Keratinocyte (primary cell): ENCODE measurements around the gene SYP. TPM values are rescaled to one million over a fixed set of nuclear protein-coding genes. Genes with fewer than 3 reads are reported as not detected.

Experiments used
- DNase-seq: peaks from one replicate; pipeline ENCODE4 v3.0.0-alpha.2; 2011; ENCODE audit warnings: low read depth, missing footprints, low spot score
- FAIRE-seq: peaks from 2 replicates; lab custom pipeline; 2011; peaks lifted over from hg19 to GRCh38; lab: Jason Lieb, UNC
- H2AFZ ChIP-seq: 2 replicates; pipeline ENCODE4 v1.6.0; 2012; ENCODE audit warnings: low read length, control low read depth, inconsistent platforms; ENCODE audit not compliant: control insufficient read depth
- H3K27ac ChIP-seq: 2 replicates; pipeline ENCODE4 v1.5.1; 2011; ENCODE audit warnings: low read length; ENCODE audit not compliant: control insufficient read depth, insufficient read depth
- H3K27me3 ChIP-seq: 3 replicates; pipeline ENCODE4 v1.6.0; 2011; ENCODE audit warnings: low read length; ENCODE audit not compliant: control insufficient read depth, insufficient read depth; ENCODE audit errors: extremely low read depth
- H3K36me3 ChIP-seq, 2 experiments: 2 replicates in 1 of 2; 3 replicates in 1 of 2; pipeline ENCODE4 v1.5.1; 2011; ENCODE audit warnings: low read length in 2 of 2, mild to moderate bottlenecking in 1 of 2; ENCODE audit not compliant: control insufficient read depth in 2 of 2, insufficient read depth in 2 of 2; ENCODE audit errors: extremely low read depth in 1 of 2
- H3K4me1 ChIP-seq: 3 replicates; pipeline ENCODE4 v1.5.1; 2011; ENCODE audit warnings: low read length; ENCODE audit not compliant: control insufficient read depth, insufficient read depth; ENCODE audit errors: extremely low read depth
- H3K4me2 ChIP-seq: 3 replicates; pipeline ENCODE4 v1.6.0; 2011; ENCODE audit warnings: low read depth, low read length; ENCODE audit not compliant: control insufficient read depth, insufficient read depth; ENCODE audit errors: extremely low read depth
- H3K4me3 ChIP-seq, 3 experiments: fragments of 200-600 bp in 1 of 3; sonication (generic) in 1 of 3; 2 replicates in 2 of 3; 3 replicates in 1 of 3; pipeline ENCODE4 v1.5.1; 2011 to 2016; ENCODE audit warnings: low read length in 3 of 3, mild to moderate bottlenecking in 3 of 3, control low read depth in 2 of 3, inconsistent platforms in 1 of 3, low read depth in 1 of 3, mixed read lengths in 1 of 3, mixed run types in 1 of 3, moderate library complexity in 1 of 3; ENCODE audit not compliant: control insufficient read depth in 2 of 3, insufficient read depth in 2 of 3; ENCODE audit errors: extremely low read depth in 1 of 3
- H3K79me2 ChIP-seq: 2 replicates; pipeline ENCODE4 v1.6.0; 2012; ENCODE audit warnings: low read length; ENCODE audit not compliant: control insufficient read depth, insufficient read depth
- H3K9ac ChIP-seq: 3 replicates; pipeline ENCODE4 v1.6.0; 2011; ENCODE audit warnings: low read length; ENCODE audit not compliant: control insufficient read depth, insufficient read depth; ENCODE audit errors: extremely low read depth
- H3K9me1 ChIP-seq: 3 replicates; pipeline ENCODE4 v1.6.0; 2011; ENCODE audit warnings: low read length; ENCODE audit not compliant: control insufficient read depth, insufficient read depth; ENCODE audit errors: extremely low read depth
- H3K9me3 ChIP-seq: 2 replicates; pipeline ENCODE4 v1.5.1; 2012; ENCODE audit warnings: low read depth, low read length; ENCODE audit not compliant: control insufficient read depth
- H4K20me1 ChIP-seq: 3 replicates; pipeline ENCODE4 v1.6.0; 2011; ENCODE audit warnings: low read length; ENCODE audit not compliant: control insufficient read depth, insufficient read depth; ENCODE audit errors: extremely low read depth
- EZH2 ChIP-seq: IDR thresholded peaks from one replicate; pipeline ENCODE4 v1.6.1; 2012; ENCODE audit warnings: inconsistent platforms, mild to moderate bottlenecking, low read length, moderate library complexity
- dilution Hi-C: fragments of 300-500 bp; cut with MboI; formaldehyde crosslinking; loops from one replicate; pipeline ENCODE4 v1.7.0; 2020; ENCODE audit warnings: low sequenced_read_pairs; ENCODE audit not compliant: extremely low pct_ligation_motif_present
- polyA plus RNA-seq, 5 experiments: library from polyadenylated mRNA; depleted of rRNA in 3 of 5; stranded (reverse) in 3 of 5; stranded (forward) in 1 of 5; unstranded in 1 of 5; fragments of >200 nt; gene quantifications; 1 replicate in 1 of 5; 2 replicates in 3 of 5; 3 replicates in 1 of 5; pipeline versions ENCODE4 v1.2.1 to v1.2.3, GENCODE V29; 2011 to 2012; ENCODE audit warnings: missing spikeins in 2 of 5, low read depth in 1 of 5, low replicate concordance in 1 of 5
- TF ChIP-seq, protein P1 (sequence below), 3 experiments: IDR thresholded peaks in 1 of 3; conservative IDR thresholded peaks in 1 of 3; optimal IDR thresholded peaks in 1 of 3; 2 replicates in 2 of 3; 3 replicates in 1 of 3; pipeline versions ENCODE3 to v1.5.1; 2011; ENCODE audit warnings: low read length in 3 of 3, mild to moderate bottlenecking in 3 of 3, moderate library complexity in 2 of 3, control low read depth in 1 of 3, inconsistent platforms in 1 of 3; ENCODE audit not compliant: insufficient read depth in 2 of 3; ENCODE audit errors: extremely low read depth in 1 of 3

Gene SYP
- polyA plus RNA-seq, 1 donor (not counting 4 experiments of a cell fraction or from before 2014, with no cell fraction given), result 0.07 TPM

DNA sequence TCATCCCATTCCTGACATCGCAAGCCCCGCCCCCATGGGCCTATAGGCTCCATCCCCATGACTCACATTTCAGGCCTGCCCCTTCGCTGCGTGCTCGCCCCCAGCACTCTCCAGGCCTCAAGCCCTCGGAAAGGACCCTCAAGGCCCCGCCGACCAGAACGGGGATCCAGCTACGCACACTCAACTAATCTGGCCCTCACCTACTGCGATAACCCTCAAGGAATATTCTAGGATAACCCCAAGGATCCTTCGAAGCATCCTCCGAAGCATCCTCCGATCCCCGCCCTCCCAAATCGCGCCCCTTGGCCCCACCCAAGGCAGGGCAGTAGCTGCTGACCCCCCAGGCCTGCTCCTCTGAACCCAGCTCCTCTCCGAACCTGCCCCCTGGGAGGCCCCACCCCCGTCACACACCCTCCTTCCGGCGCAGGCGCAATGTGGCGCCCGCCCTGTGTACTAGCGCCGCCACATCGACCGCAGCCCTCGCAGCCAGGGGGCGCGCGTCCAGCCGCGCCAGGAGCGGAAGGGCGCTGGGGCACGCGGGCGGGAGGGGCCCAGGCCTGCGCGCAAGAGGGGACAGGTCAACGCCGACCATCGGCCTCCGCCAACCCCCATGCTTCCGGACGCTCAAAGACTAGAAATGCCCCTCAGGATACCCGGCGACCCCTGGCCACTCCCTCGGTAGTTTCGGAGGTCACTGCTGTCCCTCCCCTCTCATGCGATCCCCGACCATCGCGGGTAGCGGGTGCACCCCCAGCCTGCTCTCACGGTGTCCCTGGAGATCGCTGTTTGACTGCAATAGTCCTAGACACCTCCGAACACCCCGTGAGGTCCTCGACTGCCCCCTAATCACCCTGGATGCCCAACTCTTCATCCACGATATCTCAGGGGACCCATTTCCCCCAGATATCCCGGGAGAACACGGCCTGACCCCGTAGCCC, 43.8 kb downstream of the SYP start:
- FAIRE-seq (no peak), DNase-seq (no peak)
- Histone ChIP-seq H2AFZ (peak overlapping the region; percentile 63), H4K20me1 (no peaks in the 10 kb centered on the region), H3K4me1 (peaks cover 4% of the 10 kb centered on the region), H3K27me3 (no peaks in the 10 kb centered on the region), H3K9me3 (no peaks in the 10 kb centered on the region), H3K4me2 (peak overlapping the region; percentile 72), H3K36me3 (no peaks in the 10 kb centered on the region), H3K4me3 (peak overlapping the region; percentile 37 to 63 (median 42)), H3K79me2 (no peaks in the 10 kb centered on the region), H3K9me1 (no peaks in the 10 kb centered on the region), H3K27ac (peak overlapping the region; percentile 86), H3K9ac (peak overlapping the region; percentile 80)
- TF ChIP-seq EZH2, result no peak
- TF ChIP-seq, protein P1, sequence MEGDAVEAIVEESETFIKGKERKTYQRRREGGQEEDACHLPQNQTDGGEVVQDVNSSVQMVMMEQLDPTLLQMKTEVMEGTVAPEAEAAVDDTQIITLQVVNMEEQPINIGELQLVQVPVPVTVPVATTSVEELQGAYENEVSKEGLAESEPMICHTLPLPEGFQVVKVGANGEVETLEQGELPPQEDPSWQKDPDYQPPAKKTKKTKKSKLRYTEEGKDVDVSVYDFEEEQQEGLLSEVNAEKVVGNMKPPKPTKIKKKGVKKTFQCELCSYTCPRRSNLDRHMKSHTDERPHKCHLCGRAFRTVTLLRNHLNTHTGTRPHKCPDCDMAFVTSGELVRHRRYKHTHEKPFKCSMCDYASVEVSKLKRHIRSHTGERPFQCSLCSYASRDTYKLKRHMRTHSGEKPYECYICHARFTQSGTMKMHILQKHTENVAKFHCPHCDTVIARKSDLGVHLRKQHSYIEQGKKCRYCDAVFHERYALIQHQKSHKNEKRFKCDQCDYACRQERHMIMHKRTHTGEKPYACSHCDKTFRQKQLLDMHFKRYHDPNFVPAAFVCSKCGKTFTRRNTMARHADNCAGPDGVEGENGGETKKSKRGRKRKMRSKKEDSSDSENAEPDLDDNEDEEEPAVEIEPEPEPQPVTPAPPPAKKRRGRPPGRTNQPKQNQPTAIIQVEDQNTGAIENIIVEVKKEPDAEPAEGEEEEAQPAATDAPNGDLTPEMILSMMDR (optimal IDR thresholded peaks at IDR 0.05 in 1 of 3, IDR thresholded peaks at IDR 0.05 in 1 of 3, conservative IDR thresholded peaks at IDR 0.05 in 1 of 3; ENCODE audit: extremely low read depth in 1 of 3, insufficient read depth in 2 of 3, low read length in 3 of 3), result peak in 2 of 3 experiments; percentile 57 to 79
- dilution Hi-C loops, result no loop called here

DNA sequence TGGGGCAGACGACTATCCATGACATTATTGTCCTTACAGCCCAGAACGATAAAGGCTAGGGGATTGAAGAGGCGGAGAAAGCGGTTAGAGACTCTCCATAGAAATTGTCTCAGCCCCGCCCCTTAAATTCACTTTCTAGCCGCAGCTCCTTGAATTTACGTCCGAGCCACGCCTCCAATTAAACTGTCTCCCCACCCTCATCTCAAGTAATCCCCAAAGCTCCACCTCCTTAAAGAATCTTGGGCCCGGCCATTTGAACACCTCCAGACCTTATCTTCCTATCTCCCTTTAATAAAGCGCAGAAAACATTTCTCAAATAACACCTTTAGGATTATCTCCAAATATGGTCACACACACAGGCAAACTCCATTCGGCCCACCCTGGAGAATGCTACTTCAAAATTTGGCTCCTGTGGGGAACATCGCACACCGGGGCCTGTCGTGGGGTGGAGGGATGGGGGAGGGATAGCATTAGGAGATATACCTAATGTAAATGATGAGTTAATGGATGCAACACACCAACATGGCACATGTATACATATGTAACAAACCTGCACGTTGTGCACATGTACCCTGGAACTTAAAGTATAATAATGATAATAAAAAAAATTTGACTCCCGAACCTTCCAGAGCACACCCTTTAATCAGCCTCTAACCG, 44.6 kb downstream of the SYP start:
- FAIRE-seq, result no peak
- no peaks in the 10 kb centered on the region for H3K79me2 ChIP-seq
- peak overlapping the region; percentile 37 to 56 (median 52) for H3K4me3 ChIP-seq
- H3K36me3 ChIP-seq, result no peaks in the 10 kb centered on the region
- dilution Hi-C loops, result no loop called here
- no peaks in the 10 kb centered on the region for H3K9me1 ChIP-seq
- no peak for TF ChIP-seq EZH2
- TF ChIP-seq, protein P1 (optimal IDR thresholded peaks at IDR 0.05 in 1 of 3, IDR thresholded peaks at IDR 0.05 in 1 of 3, conservative IDR thresholded peaks at IDR 0.05 in 1 of 3; ENCODE audit: extremely low read depth in 1 of 3, insufficient read depth in 2 of 3, low read length in 3 of 3), result no peak
- H3K4me1 ChIP-seq, result peaks cover 4% of the 10 kb centered on the region
- H3K27me3 ChIP-seq, result no peaks in the 10 kb centered on the region
- H3K4me2 ChIP-seq, result peak overlapping the region; percentile 72
- peak overlapping the region; percentile 80 for H3K9ac ChIP-seq
- no peaks in the 10 kb centered on the region for H3K9me3 ChIP-seq
- H4K20me1 ChIP-seq, result no peaks in the 10 kb centered on the region
- H3K27ac ChIP-seq, result peak overlapping the region; percentile 86
- peak overlapping the region; percentile 51 for H2AFZ ChIP-seq
- DNase-seq, result no peak
